ENCODE measurements around the gene STAB2. TPM values are rescaled to one million over a fixed set of nuclear protein-coding genes. Genes with fewer than 3 reads are reported as not detected.

Gene STAB2
- total and polyA plus RNA-seq, 7 donors, result under 0.01 to 0.66 (median 0.48) TPM; not detected in 1

DNA sequence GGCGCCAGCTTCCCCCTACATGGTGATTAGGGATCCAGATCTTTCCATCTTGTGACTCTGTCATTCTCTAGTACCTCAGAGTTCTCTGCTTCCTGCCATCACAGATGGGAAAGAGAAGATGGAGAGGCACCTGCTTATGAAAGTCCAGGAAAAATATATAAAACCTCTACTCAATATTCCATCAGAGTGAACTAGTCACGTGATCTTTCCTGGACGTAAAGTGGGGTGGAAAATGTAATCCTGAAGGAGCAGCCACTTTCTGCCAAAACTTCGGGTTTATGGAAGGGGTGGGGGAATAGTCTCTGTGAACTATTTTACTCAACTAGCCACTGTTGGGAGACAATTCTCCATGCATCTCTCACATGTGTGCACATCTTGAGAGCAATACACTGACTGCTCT is 47.7 kb downstream of the STAB2 start:
- intact Hi-C loops (cut with DNase I), result no loop called here
- Histone ChIP-seq H3K27ac (no peak overlapping the region), H3K36me3 (no peaks in the 10 kb centered on the region), H3K27me3 (no peaks in the 10 kb centered on the region), H3K9me3 (peaks cover 0 to 7% (median 5%) of the 10 kb centered on the region in 4 donors), H3K4me3 (no peak overlapping the region), H3K4me1 (no peaks in the 10 kb centered on the region)
- TF ChIP-seq, protein P1, sequence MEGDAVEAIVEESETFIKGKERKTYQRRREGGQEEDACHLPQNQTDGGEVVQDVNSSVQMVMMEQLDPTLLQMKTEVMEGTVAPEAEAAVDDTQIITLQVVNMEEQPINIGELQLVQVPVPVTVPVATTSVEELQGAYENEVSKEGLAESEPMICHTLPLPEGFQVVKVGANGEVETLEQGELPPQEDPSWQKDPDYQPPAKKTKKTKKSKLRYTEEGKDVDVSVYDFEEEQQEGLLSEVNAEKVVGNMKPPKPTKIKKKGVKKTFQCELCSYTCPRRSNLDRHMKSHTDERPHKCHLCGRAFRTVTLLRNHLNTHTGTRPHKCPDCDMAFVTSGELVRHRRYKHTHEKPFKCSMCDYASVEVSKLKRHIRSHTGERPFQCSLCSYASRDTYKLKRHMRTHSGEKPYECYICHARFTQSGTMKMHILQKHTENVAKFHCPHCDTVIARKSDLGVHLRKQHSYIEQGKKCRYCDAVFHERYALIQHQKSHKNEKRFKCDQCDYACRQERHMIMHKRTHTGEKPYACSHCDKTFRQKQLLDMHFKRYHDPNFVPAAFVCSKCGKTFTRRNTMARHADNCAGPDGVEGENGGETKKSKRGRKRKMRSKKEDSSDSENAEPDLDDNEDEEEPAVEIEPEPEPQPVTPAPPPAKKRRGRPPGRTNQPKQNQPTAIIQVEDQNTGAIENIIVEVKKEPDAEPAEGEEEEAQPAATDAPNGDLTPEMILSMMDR (IDR thresholded peaks at IDR 0.05), result no peak
- TF ChIP-seq EP300 (IDR thresholded peaks at IDR 0.05) (no peak), POLR2A (IDR thresholded peaks at IDR 0.05) (no peak), POLR2AphosphoS5 (IDR thresholded peaks at IDR 0.05) (no peak)
- DNase-seq, result no peak
- 85 to 88% methylated on average over 4 of the region's 4 CpGs for WGBS, 2 donors

DNA sequence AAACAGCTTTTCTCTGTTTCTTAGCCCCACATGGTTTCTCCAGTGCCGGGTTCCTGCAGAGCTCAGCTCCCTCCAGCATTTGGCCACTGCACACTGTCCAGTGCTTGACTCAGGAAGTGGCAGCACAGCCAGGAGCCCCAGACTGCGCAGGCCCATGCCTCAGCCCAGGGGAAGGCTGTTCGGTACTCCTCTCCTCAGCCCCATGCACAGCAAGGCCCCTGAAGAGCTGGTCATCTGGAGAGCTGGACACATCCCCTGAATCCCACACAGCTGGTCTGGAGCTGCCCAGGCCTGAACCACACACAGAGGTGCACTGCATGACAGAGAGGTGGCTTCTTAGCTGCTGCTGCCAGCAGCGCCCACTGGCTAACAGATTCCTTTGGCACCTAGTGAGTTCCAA is 48.3 kb downstream of the STAB2 start:
- H3K27ac ChIP-seq, result no peak overlapping the region
- H3K36me3 ChIP-seq, result no peaks in the 10 kb centered on the region
- TF ChIP-seq, protein P1 (IDR thresholded peaks at IDR 0.05), result no peak
- no peak for TF ChIP-seq EP300 (IDR thresholded peaks at IDR 0.05)
- no peak for TF ChIP-seq POLR2A (IDR thresholded peaks at IDR 0.05)
- no peak for TF ChIP-seq POLR2AphosphoS5 (IDR thresholded peaks at IDR 0.05)
- intact Hi-C loops (cut with DNase I), result no loop called here
- no peaks in the 10 kb centered on the region for H3K27me3 ChIP-seq
- H3K4me1 ChIP-seq, result no peaks in the 10 kb centered on the region
- H3K9me3 ChIP-seq, result peaks cover 0 to 7% (median 5%) of the 10 kb centered on the region in 4 donors
- no peak overlapping the region for H3K4me3 ChIP-seq
- 94 to 95% methylated on average over 4 of the region's 4 CpGs for WGBS, 2 donors
- no peak for DNase-seq

DNA sequence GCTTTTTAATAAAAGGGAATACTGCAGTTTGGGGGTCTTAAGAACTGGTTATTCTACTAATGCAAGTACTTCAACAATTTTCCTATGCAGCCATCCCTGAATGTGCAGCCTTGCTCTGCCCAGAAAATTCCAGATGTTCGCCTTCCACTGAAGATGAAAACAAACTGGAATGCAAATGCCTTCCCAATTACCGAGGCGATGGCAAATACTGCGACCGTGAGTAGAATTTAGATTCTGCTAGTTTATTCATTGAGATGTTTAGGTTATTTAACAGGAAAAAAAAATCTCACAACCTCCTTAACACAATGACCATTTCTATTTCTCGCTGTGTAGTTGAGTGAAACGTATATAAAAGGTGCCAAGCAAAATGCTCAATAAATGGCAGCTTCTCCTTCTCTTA is 49.9 kb downstream of the STAB2 start:
- Histone ChIP-seq H3K27ac (no peak overlapping the region), H3K4me3 (no peak overlapping the region), H3K4me1 (peaks cover 0 to 8% (median 4%) of the 10 kb centered on the region in 4 donors), H3K27me3 (no peaks in the 10 kb centered on the region), H3K9me3 (peaks cover 0 to 6% (median 4%) of the 10 kb centered on the region in 4 donors), H3K36me3 (no peaks in the 10 kb centered on the region)
- intact Hi-C loops (cut with DNase I), result no loop called here
- WGBS, 2 donors, result 78 to 89% methylated on average over 7 of the region's 7 CpGs
- no peak for DNase-seq
- TF ChIP-seq POLR2A (IDR thresholded peaks at IDR 0.05) (no peak), EP300 (IDR thresholded peaks at IDR 0.05) (no peak), POLR2AphosphoS5 (IDR thresholded peaks at IDR 0.05) (no peak)
- TF ChIP-seq, protein P1 (IDR thresholded peaks at IDR 0.05), result no peak

DNA sequence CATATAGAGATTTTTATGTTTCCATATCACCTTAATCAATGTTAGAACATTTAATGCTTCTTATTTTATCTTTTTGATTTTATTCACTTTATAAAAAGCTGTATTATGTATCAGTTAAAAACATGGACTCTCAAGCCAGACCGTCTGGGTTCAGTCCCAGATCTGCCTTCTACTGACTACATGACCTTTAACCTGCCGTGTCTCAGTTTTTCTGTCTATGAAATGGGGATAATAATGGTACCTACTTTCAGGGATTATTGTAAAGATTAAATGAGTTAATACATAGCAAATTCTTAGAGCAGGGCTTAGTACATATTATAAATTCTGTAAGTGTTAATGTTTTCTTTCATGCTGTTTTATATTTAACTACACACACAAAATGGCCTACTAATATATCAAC is 50.4 kb downstream of the STAB2 start:
- intact Hi-C loops (cut with DNase I), result no loop called here
- no peak for DNase-seq
- H3K36me3 ChIP-seq, result no peaks in the 10 kb centered on the region
- no peak overlapping the region for H3K27ac ChIP-seq
- peaks cover 0 to 12% (median 8%) of the 10 kb centered on the region in 4 donors for H3K4me1 ChIP-seq
- no peak overlapping the region for H3K4me3 ChIP-seq
- H3K27me3 ChIP-seq, result no peaks in the 10 kb centered on the region
- peaks cover 0 to 6% (median 3%) of the 10 kb centered on the region in 4 donors for H3K9me3 ChIP-seq
- TF ChIP-seq POLR2A (IDR thresholded peaks at IDR 0.05) (no peak), EP300 (IDR thresholded peaks at IDR 0.05) (no peak), POLR2AphosphoS5 (IDR thresholded peaks at IDR 0.05) (no peak)
- TF ChIP-seq, protein P1 (IDR thresholded peaks at IDR 0.05), result no peak
- WGBS, 2 donors, result 91% methylated on average over 2 of the region's 2 CpGs

DNA sequence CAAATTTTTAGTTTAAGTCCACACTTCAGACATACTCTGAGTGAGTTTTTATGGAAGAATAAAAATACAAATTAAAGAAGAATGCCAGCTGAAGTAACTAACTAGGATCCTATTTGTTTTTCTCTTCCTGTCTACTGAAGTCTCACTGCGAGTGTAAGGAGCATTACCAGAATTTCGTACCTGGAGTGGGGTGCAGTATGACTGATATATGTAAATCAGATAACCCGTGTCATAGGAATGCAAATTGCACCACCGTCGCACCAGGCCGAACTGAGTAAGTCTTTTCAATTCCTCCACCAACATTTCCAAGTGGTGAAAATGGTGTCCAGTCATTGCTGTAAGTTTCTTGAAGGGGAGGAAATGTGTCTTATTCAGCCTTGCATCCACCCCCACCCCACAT is 52.9 kb downstream of the STAB2 start:
- DNase-seq, result no peak
- WGBS, 2 donors, result 83 to 87% methylated on average over 6 of the region's 6 CpGs
- H3K9me3 ChIP-seq, result peaks cover 0 to 5% (median 2%) of the 10 kb centered on the region in 4 donors
- H3K27ac ChIP-seq, result no peak overlapping the region
- intact Hi-C loops (cut with DNase I), result no loop called here
- peaks cover 0 to 20% (median 15%) of the 10 kb centered on the region in 4 donors for H3K4me1 ChIP-seq
- H3K4me3 ChIP-seq, result no peak overlapping the region
- H3K36me3 ChIP-seq, result no peaks in the 10 kb centered on the region
- no peak for TF ChIP-seq POLR2A (IDR thresholded peaks at IDR 0.05)
- TF ChIP-seq, protein P1 (IDR thresholded peaks at IDR 0.05), result no peak
- TF ChIP-seq EP300 (IDR thresholded peaks at IDR 0.05), result no peak
- TF ChIP-seq POLR2AphosphoS5 (IDR thresholded peaks at IDR 0.05), result no peak
- H3K27me3 ChIP-seq, result no peaks in the 10 kb centered on the region

All from sigmoid colon (tissue), 7 donors.